ENCODE data around the gene PRR5.

DNA sequence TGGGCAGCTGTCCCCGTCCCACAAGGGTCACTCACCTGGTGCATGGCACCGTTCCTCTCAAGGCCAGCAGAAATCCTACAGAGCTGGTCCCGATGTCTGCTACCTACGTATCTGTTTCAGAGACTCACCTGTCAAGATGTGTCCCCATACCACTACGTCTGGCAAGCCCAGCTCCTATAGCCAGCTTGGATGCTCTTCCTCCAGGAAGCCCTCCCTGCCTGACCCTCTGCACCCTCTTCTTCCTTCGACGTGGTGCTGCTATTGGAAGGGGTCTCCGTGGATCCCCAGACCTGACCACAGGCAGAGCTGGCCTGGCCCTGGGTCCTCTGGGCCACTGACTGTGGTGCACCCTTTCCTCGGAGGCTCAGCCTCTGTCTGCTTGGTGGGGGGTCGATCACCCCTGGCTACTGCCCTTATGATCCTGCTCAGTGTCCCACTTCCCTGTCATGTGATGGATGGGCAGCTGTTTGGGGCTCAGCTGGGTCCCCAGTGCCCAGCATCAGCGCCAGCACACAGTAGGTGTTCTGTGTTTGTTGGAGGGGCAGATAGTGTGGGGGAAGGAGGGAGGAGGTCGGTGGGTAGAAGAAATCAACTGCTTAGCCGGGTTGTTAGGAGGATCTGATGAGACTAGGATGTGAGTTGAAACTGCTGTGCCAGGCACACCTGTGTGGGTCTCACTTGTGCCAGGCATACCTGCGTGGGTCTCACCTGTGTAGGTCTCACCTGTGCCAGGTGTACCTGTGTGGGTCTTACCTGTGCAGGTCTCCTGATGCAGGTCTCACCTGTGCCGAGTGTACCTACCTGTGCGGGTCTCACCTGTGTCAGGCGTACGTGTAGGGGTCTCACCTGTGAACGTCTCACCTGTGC, 28.7 kb downstream of the PRR5 start:
- TF ChIP-seq, protein P1, sequence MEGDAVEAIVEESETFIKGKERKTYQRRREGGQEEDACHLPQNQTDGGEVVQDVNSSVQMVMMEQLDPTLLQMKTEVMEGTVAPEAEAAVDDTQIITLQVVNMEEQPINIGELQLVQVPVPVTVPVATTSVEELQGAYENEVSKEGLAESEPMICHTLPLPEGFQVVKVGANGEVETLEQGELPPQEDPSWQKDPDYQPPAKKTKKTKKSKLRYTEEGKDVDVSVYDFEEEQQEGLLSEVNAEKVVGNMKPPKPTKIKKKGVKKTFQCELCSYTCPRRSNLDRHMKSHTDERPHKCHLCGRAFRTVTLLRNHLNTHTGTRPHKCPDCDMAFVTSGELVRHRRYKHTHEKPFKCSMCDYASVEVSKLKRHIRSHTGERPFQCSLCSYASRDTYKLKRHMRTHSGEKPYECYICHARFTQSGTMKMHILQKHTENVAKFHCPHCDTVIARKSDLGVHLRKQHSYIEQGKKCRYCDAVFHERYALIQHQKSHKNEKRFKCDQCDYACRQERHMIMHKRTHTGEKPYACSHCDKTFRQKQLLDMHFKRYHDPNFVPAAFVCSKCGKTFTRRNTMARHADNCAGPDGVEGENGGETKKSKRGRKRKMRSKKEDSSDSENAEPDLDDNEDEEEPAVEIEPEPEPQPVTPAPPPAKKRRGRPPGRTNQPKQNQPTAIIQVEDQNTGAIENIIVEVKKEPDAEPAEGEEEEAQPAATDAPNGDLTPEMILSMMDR (conservative IDR thresholded peaks at IDR 0.05; ENCODE audit: low read depth in 2 of 2) = no peak
- no peak for TF ChIP-seq POLR2AphosphoS5 (IDR thresholded peaks at IDR 0.05; ENCODE audit: low read depth)
- TF ChIP-seq EZH2 (IDR thresholded peaks at IDR 0.05; ENCODE audit: low read depth, unreplicated experiment) = no peak
- TF ChIP-seq, protein P2, sequence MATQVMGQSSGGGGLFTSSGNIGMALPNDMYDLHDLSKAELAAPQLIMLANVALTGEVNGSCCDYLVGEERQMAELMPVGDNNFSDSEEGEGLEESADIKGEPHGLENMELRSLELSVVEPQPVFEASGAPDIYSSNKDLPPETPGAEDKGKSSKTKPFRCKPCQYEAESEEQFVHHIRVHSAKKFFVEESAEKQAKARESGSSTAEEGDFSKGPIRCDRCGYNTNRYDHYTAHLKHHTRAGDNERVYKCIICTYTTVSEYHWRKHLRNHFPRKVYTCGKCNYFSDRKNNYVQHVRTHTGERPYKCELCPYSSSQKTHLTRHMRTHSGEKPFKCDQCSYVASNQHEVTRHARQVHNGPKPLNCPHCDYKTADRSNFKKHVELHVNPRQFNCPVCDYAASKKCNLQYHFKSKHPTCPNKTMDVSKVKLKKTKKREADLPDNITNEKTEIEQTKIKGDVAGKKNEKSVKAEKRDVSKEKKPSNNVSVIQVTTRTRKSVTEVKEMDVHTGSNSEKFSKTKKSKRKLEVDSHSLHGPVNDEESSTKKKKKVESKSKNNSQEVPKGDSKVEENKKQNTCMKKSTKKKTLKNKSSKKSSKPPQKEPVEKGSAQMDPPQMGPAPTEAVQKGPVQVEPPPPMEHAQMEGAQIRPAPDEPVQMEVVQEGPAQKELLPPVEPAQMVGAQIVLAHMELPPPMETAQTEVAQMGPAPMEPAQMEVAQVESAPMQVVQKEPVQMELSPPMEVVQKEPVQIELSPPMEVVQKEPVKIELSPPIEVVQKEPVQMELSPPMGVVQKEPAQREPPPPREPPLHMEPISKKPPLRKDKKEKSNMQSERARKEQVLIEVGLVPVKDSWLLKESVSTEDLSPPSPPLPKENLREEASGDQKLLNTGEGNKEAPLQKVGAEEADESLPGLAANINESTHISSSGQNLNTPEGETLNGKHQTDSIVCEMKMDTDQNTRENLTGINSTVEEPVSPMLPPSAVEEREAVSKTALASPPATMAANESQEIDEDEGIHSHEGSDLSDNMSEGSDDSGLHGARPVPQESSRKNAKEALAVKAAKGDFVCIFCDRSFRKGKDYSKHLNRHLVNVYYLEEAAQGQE (IDR thresholded peaks at IDR 0.05; ENCODE audit: unreplicated experiment) = no peak
- no peak for TF ChIP-seq NANOG (IDR thresholded peaks at IDR 0.05; ENCODE audit: borderline replicate concordance)

All from GM23338 (cell line).